ENCODE results near the gene KRTAP10-12.

The KRTAP10-12 gene

DNA sequence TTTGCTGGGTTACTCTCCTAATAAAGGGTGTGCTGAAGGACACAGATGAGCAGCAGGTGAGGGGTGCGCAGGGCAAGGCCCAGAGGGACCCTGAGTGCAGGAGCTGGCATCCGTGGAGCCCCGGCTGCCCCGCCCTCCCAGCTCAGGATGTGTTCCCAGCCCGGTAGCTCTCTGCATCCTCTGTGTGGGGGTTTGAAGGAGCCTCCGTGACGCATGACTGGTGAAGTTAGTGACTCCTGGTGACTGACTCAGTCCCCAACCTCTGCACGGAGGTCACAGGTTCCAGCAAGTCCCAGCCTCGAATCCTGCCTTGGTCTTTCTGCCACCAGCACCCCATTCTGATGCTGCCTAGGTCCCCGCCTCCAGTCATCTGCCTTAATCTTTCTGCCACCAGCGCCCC lies 36.0 kb downstream of the KRTAP10-12 start:
- no peak overlapping the region for H3K4me3 ChIP-seq (ENCODE audit: low read length)
- no peaks in the 10 kb centered on the region for H3K4me1 ChIP-seq (ENCODE audit: low read length)
- no peaks in the 10 kb centered on the region for H3K9me3 ChIP-seq (ENCODE audit: insufficient read depth, low read length)
- H4K20me1 ChIP-seq (ENCODE audit: insufficient read depth, low read length), result no peaks in the 10 kb centered on the region
- no peak overlapping the region for H3K9ac ChIP-seq (ENCODE audit: low read length)
- H2AFZ ChIP-seq (ENCODE audit: low read depth, low read length), result no peak overlapping the region
- no peaks in the 10 kb centered on the region for H3K36me3 ChIP-seq (replicated peaks; ENCODE audit: low read depth, low read length)
- H3K4me2 ChIP-seq (ENCODE audit: low read length), result no peak overlapping the region
- no peaks in the 10 kb centered on the region for H3K79me2 ChIP-seq (ENCODE audit: low read length)
- peaks cover 5% of the 10 kb centered on the region for H3K27me3 ChIP-seq (ENCODE audit: low read depth, low read length)
- TF ChIP-seq EZH2phosphoT487 (IDR thresholded peaks at IDR 0.05; ENCODE audit: low read depth), result no peak
- TF ChIP-seq, protein P1, sequence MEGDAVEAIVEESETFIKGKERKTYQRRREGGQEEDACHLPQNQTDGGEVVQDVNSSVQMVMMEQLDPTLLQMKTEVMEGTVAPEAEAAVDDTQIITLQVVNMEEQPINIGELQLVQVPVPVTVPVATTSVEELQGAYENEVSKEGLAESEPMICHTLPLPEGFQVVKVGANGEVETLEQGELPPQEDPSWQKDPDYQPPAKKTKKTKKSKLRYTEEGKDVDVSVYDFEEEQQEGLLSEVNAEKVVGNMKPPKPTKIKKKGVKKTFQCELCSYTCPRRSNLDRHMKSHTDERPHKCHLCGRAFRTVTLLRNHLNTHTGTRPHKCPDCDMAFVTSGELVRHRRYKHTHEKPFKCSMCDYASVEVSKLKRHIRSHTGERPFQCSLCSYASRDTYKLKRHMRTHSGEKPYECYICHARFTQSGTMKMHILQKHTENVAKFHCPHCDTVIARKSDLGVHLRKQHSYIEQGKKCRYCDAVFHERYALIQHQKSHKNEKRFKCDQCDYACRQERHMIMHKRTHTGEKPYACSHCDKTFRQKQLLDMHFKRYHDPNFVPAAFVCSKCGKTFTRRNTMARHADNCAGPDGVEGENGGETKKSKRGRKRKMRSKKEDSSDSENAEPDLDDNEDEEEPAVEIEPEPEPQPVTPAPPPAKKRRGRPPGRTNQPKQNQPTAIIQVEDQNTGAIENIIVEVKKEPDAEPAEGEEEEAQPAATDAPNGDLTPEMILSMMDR (IDR thresholded peaks at IDR 0.05; ENCODE audit: low read depth, low read length), result no peak
- H3K27ac ChIP-seq (ENCODE audit: low read length), result no peak overlapping the region

DNA sequence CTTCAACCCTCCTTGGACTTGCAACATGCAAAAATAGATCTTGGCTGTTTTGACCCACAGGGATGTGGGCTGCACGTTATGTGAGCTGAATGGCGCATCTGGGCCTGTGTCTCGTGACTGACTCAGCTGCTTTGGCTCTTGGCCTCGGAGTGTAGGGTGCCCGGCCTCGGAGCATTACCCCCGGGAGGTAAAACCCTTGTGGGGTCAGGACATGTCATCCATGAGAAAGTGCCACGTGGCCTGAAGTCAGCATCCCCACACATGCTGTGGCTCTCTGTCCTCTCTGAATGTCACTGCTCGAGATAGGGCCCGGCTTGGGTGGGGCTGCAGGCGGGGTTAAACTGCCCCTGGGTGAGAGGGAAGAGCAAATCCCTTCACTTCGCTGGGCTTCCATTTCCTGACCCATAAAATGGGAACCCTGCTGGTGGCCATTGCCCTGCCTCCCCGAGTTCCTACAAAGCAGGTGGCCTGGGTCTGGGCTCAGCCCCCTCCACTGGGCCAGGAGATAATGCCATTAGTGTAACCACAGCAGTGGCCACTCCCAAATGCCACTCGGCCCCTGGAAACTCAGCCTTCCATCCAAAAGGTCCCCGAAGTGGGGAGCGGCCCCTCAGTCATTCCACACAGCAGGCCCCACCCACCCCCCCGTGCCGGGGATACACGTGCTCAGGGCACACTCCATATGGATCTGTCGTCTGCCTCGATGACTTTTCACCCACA lies 37.2 kb downstream of the KRTAP10-12 start:
- Histone ChIP-seq H3K4me1 (ENCODE audit: low read length) (no peaks in the 10 kb centered on the region), H3K36me3 (replicated peaks; ENCODE audit: low read depth, low read length) (no peaks in the 10 kb centered on the region), H3K27ac (ENCODE audit: low read length) (no peak overlapping the region), H4K20me1 (ENCODE audit: insufficient read depth, low read length) (no peaks in the 10 kb centered on the region), H3K9me3 (ENCODE audit: insufficient read depth, low read length) (no peaks in the 10 kb centered on the region), H2AFZ (ENCODE audit: low read depth, low read length) (no peak overlapping the region), H3K9ac (ENCODE audit: low read length) (no peak overlapping the region), H3K79me2 (ENCODE audit: low read length) (no peaks in the 10 kb centered on the region), H3K27me3 (ENCODE audit: low read depth, low read length) (peaks cover 5% of the 10 kb centered on the region), H3K4me3 (ENCODE audit: low read length) (no peak overlapping the region), H3K4me2 (ENCODE audit: low read length) (no peak overlapping the region)
- TF ChIP-seq, protein P1 (IDR thresholded peaks at IDR 0.05; ENCODE audit: low read depth, low read length), result no peak
- no peak for TF ChIP-seq EZH2phosphoT487 (IDR thresholded peaks at IDR 0.05; ENCODE audit: low read depth)

DNA sequence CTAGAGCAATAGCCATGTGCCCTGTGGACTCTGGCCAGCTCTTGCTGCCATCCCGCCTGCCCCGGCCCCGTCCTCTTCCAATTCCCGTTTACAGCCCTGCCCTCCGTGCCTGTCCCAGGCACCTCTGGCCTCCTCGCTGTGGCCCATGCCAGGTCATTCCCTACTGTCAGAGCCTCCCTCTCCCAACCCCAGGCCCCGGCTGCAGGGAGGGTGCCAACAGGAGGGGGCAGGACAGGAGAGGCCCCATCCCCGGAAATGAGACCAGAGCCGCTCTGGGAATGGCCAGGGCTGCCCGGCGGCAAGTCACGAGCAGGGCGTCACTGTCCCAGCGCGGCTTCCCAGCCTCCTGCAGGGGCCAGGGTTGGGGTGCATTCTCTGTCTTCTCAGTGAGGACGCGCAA lies 37.9 kb downstream of the KRTAP10-12 start:
- TF ChIP-seq, protein P1 (IDR thresholded peaks at IDR 0.05; ENCODE audit: low read depth, low read length), result no peak
- TF ChIP-seq EZH2phosphoT487 (IDR thresholded peaks at IDR 0.05; ENCODE audit: low read depth), result no peak
- no peaks in the 10 kb centered on the region for H3K4me1 ChIP-seq (ENCODE audit: low read length)
- H3K4me2 ChIP-seq (ENCODE audit: low read length), result no peak overlapping the region
- no peaks in the 10 kb centered on the region for H3K9me3 ChIP-seq (ENCODE audit: insufficient read depth, low read length)
- no peak overlapping the region for H3K4me3 ChIP-seq (ENCODE audit: low read length)
- H3K79me2 ChIP-seq (ENCODE audit: low read length), result no peaks in the 10 kb centered on the region
- H3K9ac ChIP-seq (ENCODE audit: low read length), result no peak overlapping the region
- peaks cover 5% of the 10 kb centered on the region for H3K27me3 ChIP-seq (ENCODE audit: low read depth, low read length)
- no peaks in the 10 kb centered on the region for H3K36me3 ChIP-seq (replicated peaks; ENCODE audit: low read depth, low read length)
- no peaks in the 10 kb centered on the region for H4K20me1 ChIP-seq (ENCODE audit: insufficient read depth, low read length)
- no peak overlapping the region for H2AFZ ChIP-seq (ENCODE audit: low read depth, low read length)
- H3K27ac ChIP-seq (ENCODE audit: low read length), result no peak overlapping the region

DNA sequence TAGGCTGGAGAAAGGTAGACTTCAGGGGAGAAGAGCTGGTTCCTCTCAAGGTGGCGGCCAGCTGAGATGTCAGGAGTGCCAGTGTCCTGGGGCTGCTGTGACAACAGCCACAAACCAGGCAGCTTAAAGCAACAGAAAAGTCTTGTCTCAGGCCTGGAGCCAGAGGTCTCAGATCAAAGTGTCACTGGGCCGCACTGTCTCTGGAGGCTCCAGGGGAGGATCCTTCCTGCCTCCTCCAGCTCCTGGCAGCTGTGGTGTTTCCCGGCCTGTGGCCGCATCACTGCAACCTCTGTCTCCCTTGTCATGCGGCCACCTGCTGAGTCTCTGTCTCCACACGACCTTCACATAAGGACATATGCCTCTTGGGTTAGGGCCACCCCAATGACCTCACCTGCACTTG lies 38.8 kb downstream of the KRTAP10-12 start:
- Histone ChIP-seq H3K36me3 (replicated peaks; ENCODE audit: low read depth, low read length) (no peaks in the 10 kb centered on the region), H3K4me3 (ENCODE audit: low read length) (no peak overlapping the region), H3K79me2 (ENCODE audit: low read length) (no peaks in the 10 kb centered on the region), H3K27ac (ENCODE audit: low read length) (no peak overlapping the region), H3K4me2 (ENCODE audit: low read length) (no peak overlapping the region), H2AFZ (ENCODE audit: low read depth, low read length) (no peak overlapping the region), H3K4me1 (ENCODE audit: low read length) (no peaks in the 10 kb centered on the region), H3K9ac (ENCODE audit: low read length) (no peak overlapping the region), H3K27me3 (ENCODE audit: low read depth, low read length) (peaks cover 5% of the 10 kb centered on the region), H4K20me1 (ENCODE audit: insufficient read depth, low read length) (no peaks in the 10 kb centered on the region), H3K9me3 (ENCODE audit: insufficient read depth, low read length) (no peaks in the 10 kb centered on the region)
- no peak for TF ChIP-seq EZH2phosphoT487 (IDR thresholded peaks at IDR 0.05; ENCODE audit: low read depth)
- TF ChIP-seq, protein P1 (IDR thresholded peaks at IDR 0.05; ENCODE audit: low read depth, low read length), result no peak
